Body of pancreas (tissue), 4 donors: ENCODE results near the gene MTA1.

ENCODE experiments used
- CTCF ChIP-seq, 7 experiments: fragments of 450-650 bp in 4 of 7; fragments of 200-600 bp in 3 of 7; sonication (generic) in 3 of 7; IDR thresholded peaks; one replicate each; pipeline ENCODE4 v1.5.1; 2016 to 2019; ENCODE audit warnings: antibody characterized with exemption in 7 of 7
- POLR2A ChIP-seq, 3 donors: fragments of 450-650 bp; IDR thresholded peaks; one replicate each; pipeline ENCODE4 v1.6.1; 2016; ENCODE audit warnings: antibody characterized with exemption in 3 of 3, mild to moderate bottlenecking in 2 of 3

- TF ChIP-seq CTCF (IDR thresholded peaks at IDR 0.05) (no peak), POLR2A (IDR thresholded peaks at IDR 0.05) (no peak)
Observed at GRCh38 chr14:105468621-105469241, 49.1 kb downstream of the MTA1 start.
